Breast epithelium (tissue), 3 donors: ENCODE data around the gene TGIF2.

ENCODE experiments used
- CTCF ChIP-seq, 3 donors: fragments of 450-650 bp; IDR thresholded peaks; one replicate each; pipeline ENCODE4 v1.5.1; 2016 to 2017; ENCODE audit warnings: antibody characterized with exemption in 3 of 3, mild to moderate bottlenecking in 3 of 3, moderate library complexity in 3 of 3
- POLR2A ChIP-seq: fragments of 450-650 bp; IDR thresholded peaks from one replicate; pipeline ENCODE4 v1.6.1; 2016; ENCODE audit warnings: antibody characterized with exemption, mild to moderate bottlenecking, moderate library complexity
- POLR2AphosphoS5 ChIP-seq, 3 donors: sonication (generic); formaldehyde crosslinking; IDR thresholded peaks; one replicate each; pipeline ENCODE4 v1.6.1; 2017; ENCODE audit warnings: antibody characterized with exemption in 3 of 3

- no peak for TF ChIP-seq CTCF (IDR thresholded peaks at IDR 0.05)
- TF ChIP-seq POLR2A, result no peak
- TF ChIP-seq POLR2AphosphoS5 (IDR thresholded peaks at IDR 0.05), result no peak
Observed at GRCh38 chr20:36606158-36607066, 33.0 kb downstream of the TGIF2 start.
